ENCODE data around the gene CETN2.

CETN2 gene

GRCh38 chrX:152871260-152871659, 40.7 kb upstream of the CETN2 start:
- H3K79me2 ChIP-seq (ENCODE audit: low read length) = no peaks in the 10 kb centered on the region
- H3K4me2 ChIP-seq (ENCODE audit: low read depth, low read length) = no peak overlapping the region
- H3K27me3 ChIP-seq (replicated peaks; ENCODE audit: insufficient read depth, low read length) = no peaks in the 10 kb centered on the region
- H3K4me1 ChIP-seq (ENCODE audit: low read length) = no peaks in the 10 kb centered on the region
- no peaks in the 10 kb centered on the region for H3K9me2 ChIP-seq (replicated peaks; ENCODE audit: insufficient read depth, low read length)
- no peak for TF ChIP-seq CTCF (IDR thresholded peaks at IDR 0.05; ENCODE audit: low read length)
- no peak for TF ChIP-seq EZH2 (optimal IDR thresholded peaks at IDR 0.05; ENCODE audit: low read depth, low read length)
- no peak for TF ChIP-seq EZH2phosphoT487 (IDR thresholded peaks at IDR 0.05; ENCODE audit: low read length)
- no peaks in the 10 kb centered on the region for H3K36me3 ChIP-seq (replicated peaks; ENCODE audit: insufficient read depth, low read length)
- no peaks in the 10 kb centered on the region for H3K9me3 ChIP-seq (replicated peaks; ENCODE audit: insufficient read depth, low read length)
- H3K4me3 ChIP-seq (ENCODE audit: low read length) = no peak overlapping the region
- H3K27ac ChIP-seq (ENCODE audit: low read length) = no peak overlapping the region
- no peak overlapping the region for H3K9ac ChIP-seq (ENCODE audit: low read length)
- H4K20me1 ChIP-seq (ENCODE audit: insufficient read depth, low read length) = no peaks in the 10 kb centered on the region
- no peak for DNase-seq
- no peak overlapping the region for H2AFZ ChIP-seq (ENCODE audit: low read length)
- H3F3A ChIP-seq (ENCODE audit: insufficient read depth, low read length) = no peaks in the 10 kb centered on the region

- H4K20me1 ChIP-seq (ENCODE audit: insufficient read depth, low read length) = no peaks in the 10 kb centered on the region
- no peak overlapping the region for H3K4me2 ChIP-seq (ENCODE audit: low read depth, low read length)
- no peaks in the 10 kb centered on the region for H3K27me3 ChIP-seq (replicated peaks; ENCODE audit: insufficient read depth, low read length)
- no peak overlapping the region for H3K27ac ChIP-seq (ENCODE audit: low read length)
- DNase-seq = no peak
- H3K36me3 ChIP-seq (replicated peaks; ENCODE audit: insufficient read depth, low read length) = no peaks in the 10 kb centered on the region
- H3K9me2 ChIP-seq (replicated peaks; ENCODE audit: insufficient read depth, low read length) = no peaks in the 10 kb centered on the region
- no peak overlapping the region for H2AFZ ChIP-seq (ENCODE audit: low read length)
- H3K4me1 ChIP-seq (ENCODE audit: low read length) = no peaks in the 10 kb centered on the region
- H3K4me3 ChIP-seq (ENCODE audit: low read length) = no peak overlapping the region
- H3K79me2 ChIP-seq (ENCODE audit: low read length) = no peaks in the 10 kb centered on the region
- H3F3A ChIP-seq (ENCODE audit: insufficient read depth, low read length) = no peaks in the 10 kb centered on the region
- no peak overlapping the region for H3K9ac ChIP-seq (ENCODE audit: low read length)
- H3K9me3 ChIP-seq (replicated peaks; ENCODE audit: insufficient read depth, low read length) = no peaks in the 10 kb centered on the region
- TF ChIP-seq EZH2 (optimal IDR thresholded peaks at IDR 0.05; ENCODE audit: low read depth, low read length) (no peak), EZH2phosphoT487 (IDR thresholded peaks at IDR 0.05; ENCODE audit: low read length) (no peak), CTCF (IDR thresholded peaks at IDR 0.05; ENCODE audit: low read length) (no peak)
Observed at GRCh38 chrX:152869972-152870371, 39.4 kb upstream of the CETN2 start.

GRCh38 chrX:152866386-152866785, 35.8 kb upstream of the CETN2 start:
- Histone ChIP-seq H3K27me3 (replicated peaks; ENCODE audit: insufficient read depth, low read length) (no peaks in the 10 kb centered on the region), H3K9me3 (replicated peaks; ENCODE audit: insufficient read depth, low read length) (no peaks in the 10 kb centered on the region), H3K27ac (ENCODE audit: low read length) (no peak overlapping the region), H3K4me2 (ENCODE audit: low read depth, low read length) (no peak overlapping the region), H3K9ac (ENCODE audit: low read length) (no peak overlapping the region), H3K4me3 (ENCODE audit: low read length) (no peak overlapping the region), H3K79me2 (ENCODE audit: low read length) (no peaks in the 10 kb centered on the region), H4K20me1 (ENCODE audit: insufficient read depth, low read length) (no peaks in the 10 kb centered on the region), H3K9me2 (replicated peaks; ENCODE audit: insufficient read depth, low read length) (no peaks in the 10 kb centered on the region), H3K4me1 (ENCODE audit: low read length) (no peaks in the 10 kb centered on the region), H3F3A (ENCODE audit: insufficient read depth, low read length) (no peaks in the 10 kb centered on the region), H3K36me3 (replicated peaks; ENCODE audit: insufficient read depth, low read length) (no peaks in the 10 kb centered on the region), H2AFZ (ENCODE audit: low read length) (no peak overlapping the region)
- TF ChIP-seq EZH2 (optimal IDR thresholded peaks at IDR 0.05; ENCODE audit: low read depth, low read length) (no peak), CTCF (IDR thresholded peaks at IDR 0.05; ENCODE audit: low read length) (no peak), EZH2phosphoT487 (IDR thresholded peaks at IDR 0.05; ENCODE audit: low read length) (no peak)
- no peak for DNase-seq
